GM18909 (cell line): ENCODE results near the gene ALG12.

Experiments
- ATAC-seq: cut with Tn5 transposase; IDR thresholded peaks from one replicate; pipeline ENCODE4 v1.9.1; 2021; ENCODE audit warnings: mild to moderate bottlenecking; ENCODE audit not compliant: unreplicated experiment, poor library complexity

Gene ALG12

DNA sequence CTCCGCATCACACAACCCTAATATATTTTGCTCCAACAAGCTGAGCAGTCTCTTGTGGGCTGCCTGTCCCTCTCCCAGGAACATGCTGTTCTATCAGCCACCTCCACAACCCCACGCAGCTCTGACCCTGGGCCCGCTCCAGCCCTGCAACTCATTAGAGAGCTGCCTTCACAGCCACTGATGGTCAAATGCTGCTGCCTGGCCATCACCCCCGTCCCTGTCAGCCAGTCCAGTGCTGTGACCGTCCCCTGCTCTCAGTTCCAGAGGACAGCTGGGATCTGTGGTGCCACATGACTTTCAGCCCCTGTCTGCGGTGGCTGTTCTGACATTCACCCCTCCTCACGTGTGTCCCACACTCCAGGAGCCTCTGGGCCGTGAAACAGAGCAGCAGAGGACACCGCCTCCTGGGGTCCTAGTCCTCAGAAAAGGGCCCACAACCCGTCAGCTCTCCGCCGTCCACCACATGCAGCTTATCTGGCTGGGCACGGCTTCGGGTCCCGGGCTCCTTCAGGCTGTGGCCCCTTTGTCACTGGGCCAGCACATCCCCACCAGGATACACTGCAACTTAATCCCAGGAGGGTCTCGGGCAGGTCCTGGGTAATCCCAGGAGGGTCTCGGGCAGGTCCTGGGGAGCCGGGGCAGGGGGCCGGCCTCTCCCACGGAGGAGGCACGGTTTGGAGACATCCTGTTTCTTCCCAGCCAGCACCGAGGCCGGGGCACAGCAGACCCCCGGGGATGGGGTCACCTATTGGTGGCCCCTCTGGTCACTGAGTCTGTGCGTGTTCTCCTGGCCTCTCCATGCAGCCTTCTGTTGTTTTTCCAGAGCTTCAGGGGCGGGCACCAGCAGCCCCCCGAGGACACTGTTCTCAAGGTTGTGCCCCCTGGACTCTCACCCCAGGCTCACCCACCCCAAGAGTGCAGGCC, 15.3 kb upstream of the ALG12 start:
- ATAC-seq = no peak

DNA sequence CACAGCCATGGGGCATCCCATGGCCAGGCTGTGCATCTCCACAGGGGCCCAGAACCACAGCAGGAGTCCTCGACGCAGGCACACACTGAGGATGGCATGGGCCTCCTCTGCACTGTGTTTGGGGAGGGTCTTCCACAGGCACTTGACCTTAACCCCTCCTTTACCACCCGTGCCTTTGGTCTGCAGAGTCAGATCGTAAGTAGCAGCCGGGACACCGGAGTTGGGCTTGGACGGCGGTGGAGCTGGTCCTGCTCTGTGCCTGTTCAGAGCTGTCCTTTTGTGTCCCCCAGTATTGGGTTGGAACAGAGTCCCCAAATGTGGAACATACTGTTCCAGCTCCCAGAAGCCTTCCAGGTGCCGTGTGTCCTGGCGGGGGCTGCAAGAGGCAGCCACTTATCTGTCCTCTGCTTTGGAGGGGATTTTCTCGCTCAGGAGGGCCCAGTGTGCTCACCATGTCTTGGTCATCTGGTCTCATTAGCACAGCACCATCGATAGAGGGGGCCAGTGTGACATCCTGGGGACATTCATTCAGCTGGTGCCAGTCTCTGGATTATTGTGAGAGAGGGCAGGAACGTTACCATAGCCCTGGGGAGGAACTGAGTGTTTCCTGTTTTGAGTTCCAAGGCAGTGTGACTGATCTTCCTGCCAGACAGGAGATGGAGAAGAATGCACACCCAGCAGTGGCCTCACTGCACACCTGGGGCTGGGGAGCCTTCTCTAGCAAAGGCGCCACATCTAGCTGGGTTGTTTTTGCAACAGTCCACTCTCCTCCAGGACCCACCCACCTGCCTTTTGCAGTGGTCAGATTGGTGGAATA, 12.6 kb upstream of the ALG12 start:
- ATAC-seq = no peak

DNA sequence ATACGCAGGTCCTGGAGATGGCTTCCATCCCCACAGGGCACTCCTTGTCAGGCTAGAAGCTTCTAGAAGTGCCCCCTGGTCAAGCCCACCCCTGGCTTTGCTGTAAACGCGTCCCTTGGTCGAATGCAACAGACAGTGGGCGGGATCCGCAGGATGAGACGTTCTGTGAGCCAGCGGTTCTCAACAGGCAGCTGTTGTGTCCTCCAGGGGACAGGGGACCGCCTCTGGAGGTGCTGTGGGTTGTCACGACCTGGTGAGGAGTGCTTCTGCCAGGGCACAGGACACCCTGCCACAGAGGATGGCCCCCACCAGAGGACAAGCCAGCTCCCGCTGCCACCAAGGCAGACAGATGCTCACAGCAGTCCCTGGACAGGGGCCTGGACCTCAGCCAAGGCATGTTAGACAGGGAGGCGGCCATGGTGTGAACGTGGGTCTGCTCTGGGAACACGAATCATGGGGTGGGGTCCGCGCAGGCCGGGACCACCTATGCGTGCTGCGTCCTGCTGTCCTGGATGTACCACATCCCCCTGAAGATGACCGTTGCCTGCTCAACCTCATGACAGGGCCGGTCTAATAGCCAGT, 11.8 kb upstream of the ALG12 start:
- no peak for ATAC-seq

DNA sequence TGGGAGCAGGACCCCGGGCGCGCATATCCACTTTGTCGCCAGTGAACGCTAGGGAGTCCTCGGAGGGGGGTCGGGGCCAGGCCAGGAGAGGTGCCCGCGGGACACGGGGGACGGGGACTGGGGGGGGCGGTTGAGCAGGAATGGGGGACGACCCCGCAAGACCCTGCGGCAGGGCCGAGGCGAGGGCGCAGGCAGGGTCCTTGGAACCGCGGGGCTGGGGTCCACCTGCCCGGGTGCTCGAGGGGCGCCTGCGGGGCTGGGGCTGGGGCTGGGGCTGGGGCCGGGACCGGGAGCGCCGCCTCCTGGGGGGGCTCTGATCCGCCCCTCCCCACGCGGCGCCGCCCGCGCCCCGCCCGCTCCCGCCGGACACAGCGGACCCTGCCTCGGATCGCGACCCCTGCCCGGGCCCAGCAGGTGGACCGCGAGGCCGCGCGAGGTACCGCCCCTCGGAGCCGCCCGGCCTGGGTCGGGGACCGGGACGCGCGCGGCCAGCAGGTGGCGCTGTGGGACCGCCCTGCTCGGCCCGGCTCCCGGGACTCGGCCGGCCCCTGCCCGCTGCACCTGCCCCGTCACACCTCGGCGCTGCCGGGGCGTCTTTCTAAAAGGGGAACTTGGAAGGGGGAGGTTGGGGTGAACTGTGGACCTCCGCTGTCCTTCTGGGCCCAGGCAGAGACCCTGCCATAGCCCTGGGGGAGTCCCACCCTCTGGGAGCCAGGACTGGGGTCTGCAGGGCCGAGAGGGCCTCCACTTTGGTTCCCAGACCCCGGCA, 11.2 kb upstream of the ALG12 start:
- ATAC-seq = no peak

DNA sequence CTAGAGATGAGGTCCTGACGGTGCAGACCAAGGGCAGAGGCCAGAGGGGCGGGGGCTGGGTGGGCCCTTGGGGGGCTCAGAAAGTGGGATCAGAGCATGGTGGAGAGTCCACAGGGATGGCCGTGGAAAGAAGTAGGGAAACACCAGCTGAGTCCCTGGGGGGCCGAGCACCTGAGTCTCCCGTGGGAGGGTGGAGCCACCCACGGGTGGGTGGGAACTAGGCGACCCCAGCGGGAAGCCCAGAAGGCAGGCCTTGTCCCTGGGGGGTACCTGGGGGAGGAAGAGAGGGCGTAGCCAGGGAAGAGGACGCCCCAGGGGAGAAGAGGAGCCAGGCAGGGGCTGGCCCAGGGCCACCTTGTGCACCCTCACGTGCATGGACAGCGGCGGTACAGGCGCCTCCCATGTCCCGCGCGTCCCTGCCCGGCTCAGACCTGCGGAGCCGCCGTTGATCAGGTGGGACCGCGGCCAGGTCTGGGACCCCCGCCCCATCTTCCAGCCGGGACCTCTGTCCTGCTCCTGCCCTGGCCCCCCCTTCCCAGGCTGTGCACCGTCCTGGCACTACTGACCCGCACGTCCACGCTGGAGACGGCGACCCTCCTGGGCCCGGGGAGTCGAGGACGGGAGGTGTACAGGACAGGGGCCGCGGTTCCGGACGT, 10.4 kb upstream of the ALG12 start:
- ATAC-seq = no peak

DNA sequence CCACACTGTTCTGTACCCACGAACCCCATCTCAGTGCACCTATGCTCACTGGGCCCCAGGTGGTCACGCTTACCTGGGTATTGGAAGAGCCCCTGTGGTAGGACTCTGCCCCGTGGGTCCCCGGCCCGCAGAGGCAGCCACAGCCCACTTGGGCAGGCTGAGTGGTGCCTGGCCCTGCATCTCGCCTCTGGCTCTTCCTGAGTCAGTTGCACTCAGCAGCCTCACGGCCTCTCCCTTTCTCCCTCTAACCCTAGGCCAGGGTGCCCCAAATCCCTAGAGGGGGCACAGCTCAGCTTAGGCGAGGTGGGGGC, 9.9 kb upstream of the ALG12 start:
- no peak for ATAC-seq

DNA sequence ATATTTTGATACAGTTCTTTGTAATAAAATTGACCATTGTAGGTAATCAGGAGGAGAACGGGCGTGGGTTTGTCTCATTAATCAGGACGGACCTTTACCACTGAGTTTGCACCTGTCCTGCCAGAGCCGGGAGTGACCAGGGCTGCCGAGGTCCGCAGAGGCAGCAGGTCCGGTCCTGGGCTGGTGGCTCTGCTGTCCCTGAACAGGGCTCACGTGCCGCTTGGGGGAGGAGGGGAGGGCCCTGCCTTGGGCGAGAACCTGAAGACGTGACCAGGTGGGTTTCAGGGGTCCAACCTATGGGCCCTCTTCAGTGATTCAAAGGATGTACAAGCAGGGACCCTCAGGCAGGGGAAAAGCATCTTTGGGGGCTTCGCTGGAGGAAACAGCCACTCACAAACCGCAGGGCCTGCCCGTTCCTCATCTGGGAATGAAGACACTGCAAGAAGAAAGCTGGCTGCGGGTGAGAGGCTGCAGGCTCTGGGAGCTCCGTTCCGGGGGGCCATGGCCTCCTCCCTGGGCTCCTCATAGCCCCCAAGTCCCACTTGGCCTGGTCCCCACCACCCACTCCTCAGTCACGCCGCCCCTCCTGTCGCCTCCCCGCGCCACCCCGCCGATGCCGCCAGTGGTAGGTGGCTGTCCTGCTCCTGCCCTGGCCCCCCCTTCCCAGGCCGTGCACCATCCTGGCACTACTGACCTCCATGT, 9.4 kb upstream of the ALG12 start:
- ATAC-seq = no peak

DNA sequence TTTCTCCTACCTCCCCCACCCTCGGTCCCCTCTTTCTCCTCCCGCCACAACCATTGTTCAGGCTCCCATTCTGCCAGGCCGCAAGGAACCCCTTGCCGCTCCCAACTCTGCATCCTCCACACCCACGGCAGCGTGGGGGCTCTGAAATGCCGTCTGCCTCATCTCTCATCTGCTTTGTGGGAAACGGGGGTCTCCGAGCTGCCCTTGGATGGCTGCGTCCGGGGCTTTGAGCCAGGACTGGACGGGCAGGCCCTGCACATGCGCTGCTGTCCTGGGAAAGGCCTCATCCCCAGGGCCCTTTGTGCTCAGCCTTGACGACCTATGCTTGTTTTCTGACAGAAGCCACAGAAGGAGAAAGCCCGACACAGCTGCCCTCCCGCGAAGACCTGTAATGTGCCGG, 8.7 kb upstream of the ALG12 start:
- no peak for ATAC-seq

DNA sequence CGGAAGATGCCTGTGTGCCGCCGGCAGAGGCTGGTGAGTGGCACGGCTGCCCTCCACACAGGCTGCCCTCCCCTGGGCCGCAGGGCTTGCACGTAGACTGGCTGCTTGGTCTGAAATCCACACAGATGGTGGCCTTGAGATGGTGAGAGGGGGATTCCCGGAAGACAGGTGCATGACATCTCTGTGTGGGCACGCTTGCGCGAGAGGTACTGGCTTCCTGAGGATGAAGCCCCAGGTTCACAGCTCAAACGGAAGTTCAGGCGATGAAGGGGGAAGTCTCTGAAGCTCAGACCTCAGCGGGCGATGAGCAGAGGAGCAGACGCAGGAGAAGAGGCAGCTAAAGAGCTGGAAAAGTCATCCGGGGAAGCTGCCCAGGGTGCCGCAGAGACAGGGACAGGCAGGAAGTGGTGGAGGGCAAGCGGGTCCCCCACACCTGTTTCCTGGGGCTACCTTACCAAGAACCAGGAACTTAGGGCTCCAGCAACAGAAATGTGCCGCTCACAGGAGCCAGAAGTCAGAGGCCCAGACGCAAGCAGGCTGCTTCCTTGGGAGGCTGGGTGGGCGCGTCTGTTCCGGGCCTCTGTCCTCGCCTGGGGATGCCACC, 7.4 kb upstream of the ALG12 start:
- ATAC-seq = no peak

DNA sequence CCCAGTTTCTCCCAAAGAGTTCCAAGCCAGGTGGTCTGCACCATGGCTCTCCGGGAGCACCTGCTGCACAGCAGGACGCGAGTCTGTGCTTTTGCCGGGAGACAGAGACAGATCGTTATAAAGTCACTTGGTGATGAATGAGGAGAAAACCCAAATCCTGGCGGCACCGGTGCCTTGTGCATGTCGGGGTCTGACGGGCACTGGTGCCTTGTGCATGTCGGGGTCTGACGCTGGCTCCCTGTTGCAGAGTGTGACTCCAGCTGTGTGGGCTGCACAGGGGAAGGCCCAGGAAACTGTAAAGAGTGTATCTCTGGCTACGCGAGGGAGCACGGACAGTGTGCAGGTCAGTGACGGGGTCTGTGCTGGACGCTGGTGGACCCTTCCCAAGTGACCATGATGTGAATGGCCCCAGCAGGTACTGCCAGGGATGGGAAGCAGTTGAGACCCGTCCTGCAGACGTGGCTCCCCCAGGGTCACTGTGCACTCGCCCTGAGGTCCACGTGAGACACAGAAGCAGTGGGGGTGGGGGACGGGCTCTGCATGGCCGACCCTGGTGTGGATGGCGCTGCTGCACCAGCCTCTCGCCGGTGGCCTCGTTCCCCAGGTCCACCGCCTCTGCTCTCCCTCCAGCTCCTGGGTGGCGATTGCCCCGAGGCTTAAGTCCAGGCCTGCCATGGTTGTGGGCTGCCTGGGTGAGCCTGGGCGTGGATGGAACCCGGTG, 6.0 kb upstream of the ALG12 start:
- no peak for ATAC-seq

DNA sequence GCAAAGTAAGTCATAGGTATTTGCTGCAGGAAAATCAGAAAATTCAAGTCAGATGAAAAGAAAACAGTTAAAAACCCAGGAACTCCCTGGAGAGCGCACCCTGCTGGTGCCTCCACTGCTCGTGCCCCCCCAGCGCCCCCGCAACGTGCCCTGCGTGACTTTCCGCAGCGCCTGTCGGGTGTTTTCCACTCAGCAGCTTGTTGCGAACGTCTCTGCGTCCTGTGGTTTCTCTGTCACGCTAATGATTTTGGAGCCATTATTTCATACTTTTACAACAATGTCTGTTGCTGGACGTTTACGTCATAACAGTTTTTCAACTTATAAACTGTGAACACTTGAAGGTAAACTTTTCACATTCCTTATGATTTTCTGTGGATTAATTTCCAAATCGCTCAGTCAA, 5.2 kb upstream of the ALG12 start:
- ATAC-seq = no peak

DNA sequence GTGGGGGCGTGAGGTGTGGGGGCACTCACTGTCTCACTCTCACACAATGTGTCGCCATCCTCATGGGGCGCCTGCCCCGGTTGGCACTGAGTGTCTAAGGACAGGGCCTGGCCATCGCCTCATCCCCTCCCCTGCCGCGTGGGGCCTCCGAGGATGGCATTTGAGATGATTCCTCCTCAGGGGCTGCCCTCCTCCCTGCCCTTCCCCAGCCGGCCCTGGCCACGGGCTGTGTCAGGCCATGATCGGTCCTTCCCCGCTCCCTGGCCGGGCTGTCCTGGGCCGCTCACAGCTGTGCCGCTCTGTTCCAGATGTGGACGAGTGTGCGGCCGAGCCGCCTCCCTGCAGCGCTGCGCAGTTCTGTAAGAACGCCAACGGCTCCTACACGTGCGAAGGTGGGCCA, 4.7 kb upstream of the ALG12 start:
- ATAC-seq = no peak

DNA sequence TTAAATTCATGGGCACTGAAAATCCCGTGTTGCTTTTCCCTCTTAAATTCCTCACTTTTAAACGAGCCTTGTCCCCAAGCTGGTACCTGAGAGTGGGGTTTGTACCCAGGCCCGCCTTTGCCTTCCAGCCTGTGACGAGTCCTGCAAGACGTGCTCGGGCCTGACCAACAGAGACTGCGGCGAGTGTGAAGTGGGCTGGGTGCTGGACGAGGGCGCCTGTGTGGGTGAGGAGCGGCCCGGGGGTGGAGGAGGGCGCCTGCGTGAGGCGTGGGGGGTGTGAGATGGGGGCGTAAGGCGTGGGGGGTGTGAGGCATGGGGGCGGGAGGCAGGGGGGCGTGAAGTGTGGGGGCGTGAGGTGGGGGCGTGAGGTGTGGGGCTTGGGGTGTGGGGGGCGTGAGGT, 4.2 kb upstream of the ALG12 start:
- no peak for ATAC-seq

DNA sequence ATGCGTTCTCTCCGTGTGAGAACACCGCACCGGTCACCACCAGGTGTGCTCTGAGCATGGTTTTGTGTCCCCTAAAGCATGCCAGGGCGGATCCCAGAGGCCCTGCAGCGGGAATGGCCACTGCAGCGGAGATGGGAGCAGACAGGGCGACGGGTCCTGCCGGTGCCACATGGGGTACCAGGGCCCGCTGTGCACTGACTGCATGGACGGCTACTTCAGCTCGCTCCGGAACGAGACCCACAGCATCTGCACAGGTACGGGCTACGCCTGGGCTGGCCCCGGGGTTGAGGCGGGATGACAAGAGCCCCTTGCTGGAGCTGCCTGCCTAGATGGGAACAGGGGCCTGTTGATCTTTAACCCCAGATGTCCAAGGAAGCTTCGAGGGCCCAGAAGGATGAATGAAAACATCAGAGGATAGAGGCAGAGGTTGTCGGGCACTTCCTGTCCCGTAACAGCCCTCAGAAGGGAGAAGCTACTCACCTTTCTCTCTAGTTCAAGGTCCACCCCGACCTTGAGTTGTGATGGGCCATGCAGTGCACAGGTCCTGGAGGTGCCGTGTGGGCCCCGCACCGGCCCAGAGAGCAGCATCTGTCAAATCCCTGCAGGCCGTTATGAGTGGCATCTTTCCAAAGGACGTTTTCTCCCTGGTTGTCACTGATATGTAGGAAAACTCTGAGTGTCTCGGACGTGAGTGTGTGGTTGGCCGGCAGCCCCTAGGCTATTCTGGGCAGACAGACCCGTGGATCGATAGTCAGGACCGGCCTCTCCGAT, 3.5 kb upstream of the ALG12 start:
- no peak for ATAC-seq

DNA sequence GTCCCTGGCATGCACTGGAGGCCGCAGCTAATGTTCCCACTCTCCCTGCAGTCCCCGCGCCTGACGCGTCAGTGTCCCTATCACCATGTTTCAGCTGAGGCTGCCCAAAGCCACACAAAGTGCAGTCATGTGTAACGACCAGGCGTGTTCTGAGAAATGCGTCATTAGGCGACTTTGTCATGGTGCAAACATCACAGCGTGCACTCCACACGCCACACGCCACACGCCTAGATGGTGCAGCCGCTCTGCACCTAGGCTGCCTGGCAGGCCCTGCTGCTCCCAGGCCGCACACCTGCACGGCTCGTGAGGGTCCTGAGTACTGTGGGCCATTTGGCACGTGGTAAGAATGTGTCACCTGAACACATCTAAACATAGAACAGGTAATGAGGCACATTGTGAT, 2.6 kb upstream of the ALG12 start:
- ATAC-seq = no peak

DNA sequence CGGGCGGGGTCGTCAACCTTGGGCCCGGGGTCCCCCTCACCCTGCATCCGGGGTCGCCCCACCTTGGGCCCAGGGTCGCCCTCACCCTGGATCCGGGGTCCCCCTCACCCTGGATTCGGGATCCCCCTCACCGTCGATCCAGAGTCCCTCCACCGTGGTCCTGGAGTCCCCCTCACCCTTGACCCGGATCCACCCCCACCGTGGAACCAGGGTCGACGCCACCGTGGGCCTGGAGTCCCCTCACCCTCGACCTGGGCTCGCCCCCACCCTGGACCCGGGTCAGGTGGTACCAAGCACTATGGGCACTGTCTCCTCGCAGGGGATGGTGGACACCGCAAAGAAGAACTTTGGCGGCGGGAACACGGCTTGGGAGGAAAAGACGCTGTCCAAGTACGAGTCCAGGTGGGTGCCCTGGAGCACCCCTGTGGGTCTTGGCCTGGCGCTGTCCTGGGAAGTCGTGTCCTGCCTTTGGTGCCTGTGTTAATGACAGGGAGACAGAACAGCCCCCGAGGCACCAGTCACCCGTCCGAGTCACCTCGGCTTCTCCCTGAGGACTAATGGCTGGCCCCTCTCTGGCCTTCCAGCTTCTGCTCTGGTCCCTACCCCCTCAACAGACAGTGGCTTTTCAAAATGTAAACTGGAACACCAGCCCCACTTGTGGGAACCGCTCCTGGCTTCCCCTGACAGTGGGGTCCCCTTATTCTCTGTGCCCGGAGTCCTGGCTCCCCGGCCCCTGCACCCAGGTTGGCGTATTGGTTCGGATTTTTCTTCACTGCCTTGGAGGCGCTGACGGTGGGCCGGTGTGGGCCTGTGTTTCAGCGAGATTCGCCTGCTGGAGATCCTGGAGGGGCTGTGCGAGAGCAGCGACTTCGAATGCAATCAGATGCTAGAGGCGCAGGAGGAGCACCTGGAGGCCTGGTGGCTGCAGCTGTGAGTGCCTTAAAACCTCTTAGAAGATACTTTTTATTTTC, 958 bp upstream of the ALG12 start:
- ATAC-seq = no peak

DNA sequence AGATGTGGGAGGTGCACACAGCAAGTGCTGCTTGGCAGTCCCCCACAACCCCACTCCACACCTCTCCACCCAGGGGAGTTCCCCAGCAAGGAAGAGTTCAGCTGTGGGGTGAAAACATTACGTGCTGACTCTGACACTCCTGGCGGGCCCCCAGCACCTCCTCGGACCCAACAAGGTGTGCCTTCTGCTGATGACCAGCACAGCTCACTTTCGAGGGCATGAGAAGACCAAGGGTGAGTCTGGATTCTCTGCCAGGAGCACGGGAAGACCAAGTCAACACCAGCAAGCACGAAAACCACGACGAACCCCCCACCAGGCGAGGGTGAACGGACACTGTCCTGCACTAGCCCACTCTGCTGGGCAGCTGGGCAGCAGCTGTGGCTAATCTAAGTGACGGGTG, 1.4 kb downstream of the ALG12 start:
- no peak for ATAC-seq
